DND-41 (cell line): ENCODE data around the gene MGAT4C.

Experiments
- CTCF ChIP-seq: IDR thresholded peaks from 2 replicates; pipeline ENCODE4 v1.5.1; 2012; ENCODE audit warnings: borderline replicate concordance, low read length, moderate library complexity, mild to moderate bottlenecking; ENCODE audit not compliant: poor library complexity, severe bottlenecking; ENCODE audit errors: extremely low read depth
- EZH2 ChIP-seq: IDR thresholded peaks from 3 replicates; pipeline ENCODE4 v1.6.1; 2012; ENCODE audit warnings: borderline replicate concordance, low read depth, mild to moderate bottlenecking, moderate library complexity, low read length, inconsistent platforms; ENCODE audit not compliant: severe bottlenecking

GRCh38 chr12:86134561-86134960 lies 121.6 kb downstream of the MGAT4C start:
- TF ChIP-seq CTCF = no peak
- TF ChIP-seq EZH2 = no peak
